Kidney (tissue), 14 donors: Measurements from ENCODE around the gene TMEM132C. TPM values are rescaled to one million over a fixed set of nuclear protein-coding genes. Genes with fewer than 3 reads are reported as not detected.

Experiments used
- DNase-seq, 5 donors: peaks; one replicate each; pipeline ENCODE4 v3.0.0-alpha.2; 2013 to 2020
- FAIRE-seq: peaks from 2 replicates; lab custom pipeline; 2012; peaks lifted over from hg19 to GRCh38; lab: Jason Lieb, UNC
- H3K27ac ChIP-seq, 2 donors: one replicate each; pipeline ENCODE4 v1.7.0; 2013; ENCODE audit warnings: low read depth in 2 of 2, low read length in 2 of 2, inconsistent platforms in 1 of 2
- H3K27me3 ChIP-seq: one replicate; pipeline ENCODE4 v1.7.1; 2013; ENCODE audit warnings: low read length, inconsistent platforms; ENCODE audit not compliant: control insufficient read depth, insufficient read depth
- H3K36me3 ChIP-seq, 3 donors: one replicate each; pipeline versions ENCODE4 v1.7.0 to v1.7.1; 2013; ENCODE audit warnings: low read length in 3 of 3, control low read depth in 1 of 3, inconsistent platforms in 1 of 3; ENCODE audit not compliant: insufficient read depth in 3 of 3, control insufficient read depth in 2 of 3
- H3K4me1 ChIP-seq, 3 donors: one replicate each; pipeline versions ENCODE4 v1.7.0 to v1.7.1; 2013; ENCODE audit warnings: low read length in 3 of 3, inconsistent platforms in 1 of 3, low read depth in 1 of 3; ENCODE audit not compliant: control insufficient read depth in 2 of 3, insufficient read depth in 2 of 3
- H3K4me3 ChIP-seq, 3 donors: one replicate each; pipeline versions ENCODE4 v1.7.0 to v1.8.1; 2013; ENCODE audit warnings: low read length in 3 of 3, control low read depth in 1 of 3, inconsistent platforms in 1 of 3
- H3K9ac ChIP-seq, 3 donors: one replicate each; pipeline versions ENCODE4 v1.7.0 to v1.7.1; 2013; ENCODE audit warnings: low read length in 3 of 3, control low read depth in 1 of 3, inconsistent platforms in 1 of 3
- H3K9me3 ChIP-seq, 3 donors: one replicate each; pipeline versions ENCODE4 v1.7.0 to v1.7.1; 2013; ENCODE audit warnings: low read length in 3 of 3, control low read depth in 1 of 3, inconsistent platforms in 1 of 3; ENCODE audit not compliant: control insufficient read depth in 2 of 3, insufficient read depth in 1 of 3
- intact Hi-C: fragments of 100-400 bp; cut with DNase I; formaldehyde crosslinking; loops from one replicate; pipeline ENCODE4 v1.11.1; 2022
- polyA plus RNA-seq: library from polyadenylated mRNA; stranded (reverse); fragments of 350-450 nt; fragmentation: Illumina TruSeq; extraction: RNeasy Lipid Tissue Mini Kit (QIAGEN cat#74804); gene quantifications from one replicate; pipeline ENCODE4 v1.2.3, GENCODE V29; 2014; ENCODE audit warnings: low read depth, low replicate concordance; ENCODE audit not compliant: insufficient read depth
- total RNA-seq: library from RNA; stranded (reverse); fragmentation: NEBNext Ultra II Directional; extraction: Animal tissue kit (Norgen Biotek cat#: 25700); gene quantifications from one replicate; pipeline ENCODE4 v1.2.1, GENCODE V29; 2021
- TF ChIP-seq, protein P1 (sequence below): IDR thresholded peaks from 3 replicates; pipeline ENCODE4 v1.5.1; 2012; ENCODE audit warnings: mild to moderate bottlenecking, moderate library complexity, borderline replicate concordance; ENCODE audit not compliant: insufficient read depth; ENCODE audit errors: extremely low read depth
- donor health status: control.
- donor health status: control.
- donor health status: control.
- donor health status: control.
- donor health status: control.
- donor health status: DM: yes; HTN: yes; CAD: no.
- donor health status: Normal renal cell carcinoma (clear cell type).

The TMEM132C gene
- total and polyA plus RNA-seq, 2 donors from 2014 or later: 0.28 to 0.75 TPM

DNA sequence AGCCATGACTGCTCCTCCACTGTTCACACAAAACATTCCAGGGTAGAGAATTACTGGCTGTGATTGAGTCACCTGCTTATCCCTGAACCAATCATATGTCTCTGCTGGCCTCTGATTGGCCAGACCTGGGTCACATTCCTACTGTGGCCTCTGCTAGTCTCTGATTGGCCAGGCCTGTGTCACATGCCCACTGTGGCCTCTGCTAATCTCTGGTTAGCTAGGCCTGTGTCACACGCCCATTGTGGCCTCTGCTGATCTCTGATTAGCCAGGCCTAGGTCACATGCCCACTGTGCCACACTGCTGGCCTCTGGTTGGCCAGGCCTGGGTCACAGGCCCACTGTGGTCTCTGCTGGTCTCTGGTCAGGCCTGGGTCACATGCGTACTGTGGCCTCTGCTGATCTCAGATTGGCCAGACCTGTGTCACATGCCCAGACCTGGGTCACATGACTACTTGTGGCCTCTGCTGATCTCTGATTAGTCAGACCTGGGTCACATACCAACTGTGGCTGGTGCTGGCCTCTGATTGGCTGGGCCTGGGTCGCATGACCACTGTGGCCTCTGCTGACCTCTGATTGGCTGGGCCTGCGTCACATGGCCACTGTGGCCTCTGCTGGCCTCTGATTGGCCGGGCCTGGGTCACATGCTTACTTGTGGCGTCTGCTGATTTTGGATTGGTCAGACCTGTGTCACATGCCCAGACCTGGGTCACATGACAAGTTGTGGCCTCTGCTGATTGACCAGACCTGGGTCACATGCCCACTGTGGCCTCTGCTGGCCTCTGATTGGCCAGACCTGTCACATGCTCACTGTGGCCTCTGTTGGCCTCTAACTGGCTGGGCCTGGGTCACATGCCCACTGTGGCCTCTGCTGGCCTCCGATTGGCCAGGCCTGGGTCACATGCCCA is 305.2 kb downstream of the TMEM132C start:
- DNase-seq (no peak), FAIRE-seq (no peak)
- intact Hi-C loops: no loop called here
- no peak overlapping the region for H3K27ac ChIP-seq
- H3K36me3 ChIP-seq: no peaks in the 10 kb centered on the region
- no peak overlapping the region for H3K9ac ChIP-seq
- H3K4me1 ChIP-seq: no peaks in the 10 kb centered on the region
- no peaks in the 10 kb centered on the region for H3K27me3 ChIP-seq
- peaks cover 0 to 7% (median 2%) of the 10 kb centered on the region in 3 donors for H3K9me3 ChIP-seq
- no peak overlapping the region for H3K4me3 ChIP-seq
- TF ChIP-seq, protein P1, sequence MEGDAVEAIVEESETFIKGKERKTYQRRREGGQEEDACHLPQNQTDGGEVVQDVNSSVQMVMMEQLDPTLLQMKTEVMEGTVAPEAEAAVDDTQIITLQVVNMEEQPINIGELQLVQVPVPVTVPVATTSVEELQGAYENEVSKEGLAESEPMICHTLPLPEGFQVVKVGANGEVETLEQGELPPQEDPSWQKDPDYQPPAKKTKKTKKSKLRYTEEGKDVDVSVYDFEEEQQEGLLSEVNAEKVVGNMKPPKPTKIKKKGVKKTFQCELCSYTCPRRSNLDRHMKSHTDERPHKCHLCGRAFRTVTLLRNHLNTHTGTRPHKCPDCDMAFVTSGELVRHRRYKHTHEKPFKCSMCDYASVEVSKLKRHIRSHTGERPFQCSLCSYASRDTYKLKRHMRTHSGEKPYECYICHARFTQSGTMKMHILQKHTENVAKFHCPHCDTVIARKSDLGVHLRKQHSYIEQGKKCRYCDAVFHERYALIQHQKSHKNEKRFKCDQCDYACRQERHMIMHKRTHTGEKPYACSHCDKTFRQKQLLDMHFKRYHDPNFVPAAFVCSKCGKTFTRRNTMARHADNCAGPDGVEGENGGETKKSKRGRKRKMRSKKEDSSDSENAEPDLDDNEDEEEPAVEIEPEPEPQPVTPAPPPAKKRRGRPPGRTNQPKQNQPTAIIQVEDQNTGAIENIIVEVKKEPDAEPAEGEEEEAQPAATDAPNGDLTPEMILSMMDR: no peak

DNA sequence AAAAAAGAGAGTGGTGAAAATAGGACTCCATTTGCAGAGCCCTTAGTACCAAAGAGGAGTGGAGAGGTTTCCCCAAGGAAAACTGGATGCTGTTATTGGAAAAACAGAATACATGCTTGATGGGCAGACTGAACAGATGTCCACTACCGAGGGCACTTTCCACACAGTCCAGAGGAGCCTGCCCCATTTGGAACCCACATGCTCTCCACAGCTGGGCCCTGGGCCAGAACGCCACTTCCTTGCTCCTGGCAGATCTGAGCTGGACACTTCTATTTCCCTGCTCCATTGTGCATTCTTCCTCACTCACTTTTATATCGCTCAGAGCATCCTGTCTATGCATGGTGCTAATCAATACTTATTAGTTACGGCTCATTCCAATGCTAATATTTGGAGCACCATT is 306.9 kb downstream of the TMEM132C start:
- H3K9ac ChIP-seq: no peak overlapping the region

DNA sequence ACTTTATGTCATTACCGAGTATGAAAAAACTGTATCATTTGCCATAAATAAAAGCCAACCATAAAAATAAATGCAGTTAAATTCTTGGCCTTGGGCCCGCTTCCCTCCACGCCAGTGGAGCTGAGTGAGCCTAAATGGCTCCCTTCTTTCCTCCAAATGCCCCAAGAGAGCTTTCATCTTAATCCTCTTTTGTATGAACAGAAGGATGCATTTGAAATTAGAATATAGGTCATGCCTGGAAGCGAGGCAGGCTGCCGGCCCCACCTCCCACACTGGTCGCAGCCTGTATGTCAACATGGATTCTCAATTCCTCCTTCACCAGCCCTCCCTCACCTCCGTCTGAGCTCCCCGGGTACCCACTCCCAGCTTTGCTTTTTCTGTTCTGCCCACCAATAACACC is 311.1 kb downstream of the TMEM132C start:
- H3K4me3 ChIP-seq: no peak overlapping the region
- DNase-seq (no peak), FAIRE-seq (no peak)
- intact Hi-C loops: no loop called here
- H3K9ac ChIP-seq: no peak overlapping the region
- no peaks in the 10 kb centered on the region for H3K27me3 ChIP-seq
- TF ChIP-seq, protein P1: no peak
- no peaks in the 10 kb centered on the region for H3K4me1 ChIP-seq
- no peak overlapping the region for H3K27ac ChIP-seq
- no peaks in the 10 kb centered on the region for H3K36me3 ChIP-seq
- no peaks in the 10 kb centered on the region for H3K9me3 ChIP-seq

More for the DNA sequence above, 306.9 kb downstream of the TMEM132C start:
- FAIRE-seq (no peak), DNase-seq (no peak)
- no peaks in the 10 kb centered on the region for H3K4me1 ChIP-seq
- H3K27ac ChIP-seq: no peak overlapping the region
- intact Hi-C loops: no loop called here
- no peaks in the 10 kb centered on the region for H3K36me3 ChIP-seq
- no peak overlapping the region for H3K4me3 ChIP-seq
- TF ChIP-seq, protein P1: no peak
- no peaks in the 10 kb centered on the region for H3K27me3 ChIP-seq
- H3K9me3 ChIP-seq: peaks cover 0 to 7% (median 2%) of the 10 kb centered on the region in 3 donors
